Lower lobe of right lung (tissue), 2 donors: ENCODE results near the gene RAD51B. TPM values are rescaled to one million over a fixed set of nuclear protein-coding genes. Genes with fewer than 3 reads are reported as not detected.

Source experiments
- ATAC-seq, 2 donors: fragments of 200-7000 bp; cut with Tn5 transposase; one replicate each; pipeline ENCODE4 v1.9.1; 2020 to 2022; ENCODE audit warnings: mild to moderate bottlenecking in 2 of 2, moderate library complexity in 2 of 2
- DNase-seq: peaks from one replicate; pipeline ENCODE4 v3.0.0-alpha.2; 2020
- H3K27ac ChIP-seq: fragments of 200-600 bp; one replicate; pipeline ENCODE4 v1.8.0; 2022
- H3K27me3 ChIP-seq: fragments of 200-600 bp; one replicate; pipeline ENCODE4 v1.8.0; 2022; ENCODE audit warnings: low read depth
- H3K36me3 ChIP-seq: fragments of 200-600 bp; one replicate; pipeline ENCODE4 v1.8.0; 2022; ENCODE audit warnings: mild to moderate bottlenecking
- H3K4me1 ChIP-seq: fragments of 200-600 bp; one replicate; pipeline ENCODE4 v1.8.0; 2022
- H3K4me3 ChIP-seq: fragments of 200-600 bp; one replicate; pipeline ENCODE4 v1.8.0; 2022; ENCODE audit warnings: mild to moderate bottlenecking
- H3K9me3 ChIP-seq: fragments of 200-600 bp; one replicate; pipeline ENCODE4 v1.8.0; 2022
- intact Hi-C: fragments of 100-400 bp; cut with DNase I; formaldehyde crosslinking; loops from one replicate; pipeline ENCODE4 v1.11.0; 2022
- total RNA-seq: library from RNA; stranded (reverse); fragmentation: NEBNext Ultra II Directional; extraction: Animal tissue kit (Norgen Biotek cat#: 25700); gene quantifications from one replicate; pipeline ENCODE4 v1.2.1, GENCODE V29; 2021
- TF ChIP-seq, protein P1 (sequence below): fragments of 200-600 bp; IDR thresholded peaks from one replicate; pipeline ENCODE4 v1.8.0; 2022; ENCODE audit warnings: antibody characterized with exemption, mild to moderate bottlenecking
- donor health status: DM: no; HTN: yes; CAD: no; lungs with severe emphysema.

Gene RAD51B
- total RNA-seq, 1 donor from 2014 or later = 22.2 TPM

DNA sequence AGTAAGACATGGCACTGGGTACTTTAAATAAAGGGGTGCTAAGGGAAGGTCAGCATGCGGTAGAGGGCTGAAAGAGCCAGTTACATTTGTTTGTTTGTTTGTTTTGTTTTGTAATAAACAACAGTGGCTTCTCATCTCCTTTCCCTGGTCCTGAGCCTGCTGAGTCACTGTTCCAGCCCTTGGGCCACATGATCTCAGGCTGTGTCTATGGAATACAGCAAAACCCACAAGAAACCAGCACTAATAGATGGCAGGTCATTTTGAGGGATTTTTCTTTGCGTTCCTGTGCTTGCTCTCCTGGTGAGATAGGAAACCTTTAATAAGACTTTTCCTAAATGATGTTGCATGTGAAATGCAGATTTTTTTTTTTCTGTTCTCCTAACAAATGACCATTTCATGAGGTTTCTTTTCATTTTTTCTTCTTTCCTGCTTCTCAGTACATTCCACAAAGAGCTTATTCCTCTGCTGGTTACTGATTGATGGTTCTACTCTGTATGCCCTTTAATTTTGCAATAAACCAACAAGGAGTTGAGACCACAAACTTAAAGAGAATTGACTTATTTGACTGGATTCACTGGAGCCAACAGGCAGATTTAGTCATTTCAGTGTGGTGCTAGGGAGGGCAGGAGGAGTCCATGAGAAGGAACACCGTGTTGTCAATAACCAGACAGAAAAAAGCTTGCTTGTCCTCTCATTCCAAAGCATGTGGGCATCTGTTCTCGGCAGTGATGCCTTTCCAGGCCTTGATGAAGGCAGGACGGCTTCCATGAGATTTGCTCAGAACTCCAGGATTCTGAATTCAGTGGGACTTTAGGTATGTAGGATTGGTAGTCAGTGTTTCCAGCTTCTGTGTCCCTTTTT lies 459.2 kb downstream of the RAD51B start:
- Histone ChIP-seq H3K9me3 (no peaks in the 10 kb centered on the region), H3K27me3 (no peaks in the 10 kb centered on the region), H3K4me1 (peaks cover 15% of the 10 kb centered on the region), H3K36me3 (no peaks in the 10 kb centered on the region), H3K4me3 (no peak overlapping the region), H3K27ac (no peak overlapping the region)
- intact Hi-C loops = no loop called here
- DNase-seq = no peak
- ATAC-seq = no peak
- TF ChIP-seq, protein P1, sequence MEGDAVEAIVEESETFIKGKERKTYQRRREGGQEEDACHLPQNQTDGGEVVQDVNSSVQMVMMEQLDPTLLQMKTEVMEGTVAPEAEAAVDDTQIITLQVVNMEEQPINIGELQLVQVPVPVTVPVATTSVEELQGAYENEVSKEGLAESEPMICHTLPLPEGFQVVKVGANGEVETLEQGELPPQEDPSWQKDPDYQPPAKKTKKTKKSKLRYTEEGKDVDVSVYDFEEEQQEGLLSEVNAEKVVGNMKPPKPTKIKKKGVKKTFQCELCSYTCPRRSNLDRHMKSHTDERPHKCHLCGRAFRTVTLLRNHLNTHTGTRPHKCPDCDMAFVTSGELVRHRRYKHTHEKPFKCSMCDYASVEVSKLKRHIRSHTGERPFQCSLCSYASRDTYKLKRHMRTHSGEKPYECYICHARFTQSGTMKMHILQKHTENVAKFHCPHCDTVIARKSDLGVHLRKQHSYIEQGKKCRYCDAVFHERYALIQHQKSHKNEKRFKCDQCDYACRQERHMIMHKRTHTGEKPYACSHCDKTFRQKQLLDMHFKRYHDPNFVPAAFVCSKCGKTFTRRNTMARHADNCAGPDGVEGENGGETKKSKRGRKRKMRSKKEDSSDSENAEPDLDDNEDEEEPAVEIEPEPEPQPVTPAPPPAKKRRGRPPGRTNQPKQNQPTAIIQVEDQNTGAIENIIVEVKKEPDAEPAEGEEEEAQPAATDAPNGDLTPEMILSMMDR = no peak

DNA sequence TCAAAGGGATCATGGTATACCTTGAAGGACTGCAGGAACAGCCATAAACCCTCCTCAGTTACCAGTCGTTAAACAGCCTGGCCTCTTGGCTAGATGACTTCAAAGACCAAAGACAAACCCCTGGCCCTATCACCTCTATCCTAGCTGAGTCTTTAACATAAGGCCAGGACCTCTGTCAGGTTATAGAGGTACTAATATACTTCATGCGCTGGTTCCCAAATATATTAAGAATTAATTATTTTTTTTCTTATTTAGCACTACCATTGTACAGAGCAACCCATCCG lies 459.8 kb downstream of the RAD51B start:
- no peak overlapping the region for H3K27ac ChIP-seq

DNA sequence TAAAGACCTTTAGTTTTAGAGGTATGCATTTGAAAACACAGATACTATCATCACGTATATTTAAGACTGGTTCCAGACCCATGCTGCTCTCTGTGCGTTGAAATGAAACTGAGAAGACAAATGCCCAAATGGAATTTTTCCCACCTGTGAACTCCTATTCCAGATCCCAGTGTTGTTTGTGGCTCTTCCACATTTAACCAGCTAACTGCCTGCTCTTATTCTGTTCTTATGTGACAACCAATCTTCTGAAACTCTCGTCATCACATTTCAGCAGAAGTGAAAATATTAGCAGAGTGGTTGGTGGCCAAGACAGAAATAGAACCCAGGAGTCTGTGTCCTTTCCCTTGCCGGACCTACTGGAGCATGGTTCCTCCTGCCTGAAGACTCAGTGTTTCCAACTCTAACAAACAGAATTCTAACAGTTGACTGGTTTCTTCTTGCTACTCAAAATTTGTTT lies 460.2 kb downstream of the RAD51B start:
- TF ChIP-seq, protein P1 = no peak
- H3K4me1 ChIP-seq = peaks cover 25% of the 10 kb centered on the region
- ATAC-seq = no peak
- H3K4me3 ChIP-seq = no peak overlapping the region
- no peaks in the 10 kb centered on the region for H3K9me3 ChIP-seq
- no peaks in the 10 kb centered on the region for H3K36me3 ChIP-seq
- H3K27me3 ChIP-seq = no peaks in the 10 kb centered on the region
- intact Hi-C loops = no loop called here
- no peak for DNase-seq
- H3K27ac ChIP-seq = no peak overlapping the region

More for the DNA sequence above, 459.8 kb downstream of the RAD51B start:
- TF ChIP-seq, protein P1 = no peak
- H3K9me3 ChIP-seq = no peaks in the 10 kb centered on the region
- intact Hi-C loops = no loop called here
- H3K27me3 ChIP-seq = no peaks in the 10 kb centered on the region
- H3K4me1 ChIP-seq = peaks cover 21% of the 10 kb centered on the region
- DNase-seq (no peak), ATAC-seq (no peak)
- H3K4me3 ChIP-seq = no peak overlapping the region
- no peaks in the 10 kb centered on the region for H3K36me3 ChIP-seq

DNA sequence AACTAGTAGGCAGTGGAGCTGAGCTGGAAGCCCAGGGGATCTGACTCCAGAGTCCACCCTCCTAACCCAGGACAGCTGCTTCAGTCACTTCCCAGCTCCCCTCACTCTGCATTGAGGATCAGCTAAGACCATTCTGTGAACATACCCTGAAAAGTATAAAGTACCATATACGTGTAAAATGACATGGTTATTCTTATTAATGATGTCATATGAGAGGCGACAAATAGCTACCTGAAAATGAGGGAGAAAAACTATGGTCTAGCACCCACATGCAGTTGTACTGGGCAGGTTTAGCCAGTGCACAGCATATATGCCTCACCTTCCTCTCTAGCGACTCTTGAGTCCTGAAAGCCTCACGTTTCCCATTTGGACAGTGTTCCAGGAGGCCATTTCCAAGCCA lies 461.9 kb downstream of the RAD51B start:
- Histone ChIP-seq H3K4me1 (peaks cover 42% of the 10 kb centered on the region), H3K4me3 (no peak overlapping the region), H3K9me3 (no peaks in the 10 kb centered on the region), H3K27me3 (no peaks in the 10 kb centered on the region), H3K27ac (no peak overlapping the region), H3K36me3 (no peaks in the 10 kb centered on the region)
- TF ChIP-seq, protein P1 = no peak
- ATAC-seq (no peak), DNase-seq (no peak)
- intact Hi-C loops = no loop called here

DNA sequence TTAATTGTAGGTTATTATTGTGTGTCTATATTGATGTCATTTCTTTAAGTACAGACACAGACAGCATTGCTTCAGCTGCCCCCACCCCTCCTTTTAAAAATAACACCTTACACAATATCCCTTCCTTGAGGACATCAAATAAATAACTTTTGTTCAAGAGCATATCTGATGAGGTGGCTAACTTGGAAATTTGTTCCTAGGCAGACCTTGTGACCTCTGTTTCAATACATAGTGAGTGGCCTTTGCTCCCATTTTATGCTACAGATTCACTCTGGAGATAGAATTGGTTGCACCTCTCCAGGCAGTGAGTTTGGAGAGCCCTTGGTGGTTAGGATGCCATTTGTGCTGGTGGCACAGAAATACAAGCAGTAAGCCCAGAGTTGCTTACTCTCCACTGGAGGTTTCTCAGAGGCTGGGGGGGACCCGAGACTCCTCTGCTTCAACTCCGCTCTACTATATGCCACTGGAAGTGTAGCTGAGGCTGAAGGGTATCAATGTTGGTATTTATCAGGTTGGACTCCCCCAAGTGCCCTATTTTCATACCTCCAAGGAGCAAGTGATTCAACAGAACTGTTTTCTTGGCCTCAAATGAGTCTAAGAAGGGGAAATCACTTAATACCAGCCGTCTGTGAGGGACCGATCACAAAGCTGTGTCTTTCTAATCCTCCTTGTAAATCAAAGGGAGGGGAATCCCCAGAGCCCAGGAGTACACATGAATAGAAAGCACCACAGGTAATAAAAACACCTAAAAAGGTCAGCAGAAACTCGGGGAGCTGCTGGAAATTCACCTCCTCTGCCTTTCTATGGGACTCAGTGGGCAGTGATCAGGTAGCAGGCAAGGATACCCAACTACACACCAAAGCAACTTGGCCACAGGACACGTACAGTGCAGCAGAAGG lies 463.1 kb downstream of the RAD51B start:
- intact Hi-C loops = no loop called here
- TF ChIP-seq, protein P1 = no peak
- H3K27me3 ChIP-seq = no peaks in the 10 kb centered on the region
- H3K36me3 ChIP-seq = no peaks in the 10 kb centered on the region
- H3K9me3 ChIP-seq = no peaks in the 10 kb centered on the region
- H3K4me3 ChIP-seq = no peak overlapping the region
- ATAC-seq (no peak), DNase-seq (no peak)
- H3K27ac ChIP-seq = peak overlapping the region; percentile 57
- peaks cover 45% of the 10 kb centered on the region for H3K4me1 ChIP-seq
